K562 (cell line): ENCODE data around the gene G6PC3. TPM values are rescaled to one million over a fixed set of nuclear protein-coding genes. Genes with fewer than 3 reads are reported as not detected.

Experiments used
- BRF1 ChIP-seq: IDR thresholded peaks from 3 replicates; pipeline ENCODE4 v1.6.1; 2011; ENCODE audit warnings: borderline replicate concordance, mild to moderate bottlenecking; ENCODE audit not compliant: insufficient read length; ENCODE audit errors: extremely low read depth
- FOXJ2 ChIP-seq: fragments of 200-800 bp; sonication (Bioruptor generic); IDR thresholded peaks from 2 replicates; pipeline ENCODE4 v1.6.1; 2016; ENCODE audit warnings: missing genetic modification characterization, missing compliant biosample characterization
- MCM3 ChIP-seq: fragments of 450-650 bp; IDR thresholded peaks from 2 replicates; pipeline ENCODE4 v1.6.1; 2016
- NR1H2 ChIP-seq: sonication (generic); formaldehyde crosslinking; IDR thresholded peaks from 2 replicates; pipeline ENCODE4 v1.4.0; 2020; ENCODE audit warnings: mild to moderate bottlenecking, missing genetic modification reagents
- YY1 ChIP-seq, 3 experiments: IDR thresholded peaks; 2 replicates each; pipeline ENCODE4 v1.6.1; 2011; ENCODE audit warnings: low read length in 2 of 3, mild to moderate bottlenecking in 2 of 3, moderate library complexity in 2 of 3, borderline replicate concordance in 1 of 3, control low read depth in 1 of 3, low read depth in 1 of 3; ENCODE audit not compliant: insufficient read depth in 3 of 3, insufficient replicate concordance in 2 of 3, control insufficient read depth in 1 of 3, insufficient read length in 1 of 3; ENCODE audit errors: extremely low read depth in 1 of 3
- ZBTB12 ChIP-seq: fragments of 250-450 bp; sonication (Bioruptor Pico); IDR thresholded peaks from 2 replicates; pipeline ENCODE4 v1.4.0; 2020
- ZNF707 ChIP-seq: fragments of 250-450 bp; sonication (Bioruptor Pico); conservative IDR thresholded peaks from 2 replicates; pipeline ENCODE4 v1.8.0; 2022; ENCODE audit warnings: inconsistent platforms, mild to moderate bottlenecking, moderate library complexity
- polyA plus RNA-seq, 8 experiments: library from polyadenylated mRNA; depleted of rRNA in 4 of 8; stranded (reverse) in 5 of 8; unstranded in 3 of 8; fragments of >200 nt; fragmentation: Nextera tagmentation in 2 of 8; fragmentation: Illumina TruSeq in 1 of 8; extraction: Ambion mirVana in 2 of 8; extraction: Trizol in 1 of 8; gene quantifications; 2 replicates each; pipeline versions ENCODE4 v1.2.1 to v1.2.3, GENCODE V29; 2011 to 2014; ENCODE audit warnings: inconsistent platforms in 1 of 8, missing spikeins in 1 of 8
- total RNA-seq, 7 experiments: library from RNA; depleted of rRNA in 6 of 7; stranded (reverse); fragments of >200 nt in 6 of 7; fragmentation: Illumina TruSeq in 2 of 7; extraction: Trizol in 2 of 7; gene quantifications; 2 replicates each; pipeline versions ENCODE4 v1.2.1 to v1.2.3, GENCODE V29; 2011 to 2021; ENCODE audit warnings: low replicate concordance in 1 of 7
- TF ChIP-seq, protein P1 (sequence below): fragments of 450-650 bp; IDR thresholded peaks from 2 replicates; pipeline ENCODE4 v1.6.1; 2016; ENCODE audit warnings: mild to moderate bottlenecking
- TF ChIP-seq, protein P2 (sequence below): fragments of 450-650 bp; IDR thresholded peaks from 2 replicates; pipeline ENCODE4 v1.7.1; 2018; ENCODE audit warnings: mild to moderate bottlenecking, low read depth; ENCODE audit not compliant: partially characterized antibody
- TF ChIP-seq, protein P3 (sequence below): fragments of 450-650 bp; IDR thresholded peaks from 2 replicates; pipeline ENCODE4 v1.6.1; 2016
- TF ChIP-seq, protein P4 (sequence below): fragments of 450-650 bp; formaldehyde crosslinking; IDR thresholded peaks from 2 replicates; pipeline ENCODE4 v1.4.0; 2022; ENCODE audit warnings: missing genetic modification characterization
- TF ChIP-seq, protein P5 (sequence below): fragments of 450-650 bp; conservative IDR thresholded peaks from 2 replicates; pipeline ENCODE4 v1.6.1; 2016; ENCODE audit warnings: missing genetic modification characterization, low read depth, mild to moderate bottlenecking, missing compliant biosample characterization, moderate library complexity
- TF ChIP-seq, protein P6 (sequence below): fragments of 450-650 bp; IDR thresholded peaks from one replicate; pipeline ENCODE4 v1.6.1; 2018; ENCODE audit warnings: mild to moderate bottlenecking, moderate library complexity; ENCODE audit not compliant: partially characterized antibody

The G6PC3 gene
- total and polyA plus RNA-seq, 9 of the 15 experiments (the other 6 are each of a cell fraction or from before 2014, with no cell fraction given): 10.4 to 57.8 (median 31.1) TPM

DNA sequence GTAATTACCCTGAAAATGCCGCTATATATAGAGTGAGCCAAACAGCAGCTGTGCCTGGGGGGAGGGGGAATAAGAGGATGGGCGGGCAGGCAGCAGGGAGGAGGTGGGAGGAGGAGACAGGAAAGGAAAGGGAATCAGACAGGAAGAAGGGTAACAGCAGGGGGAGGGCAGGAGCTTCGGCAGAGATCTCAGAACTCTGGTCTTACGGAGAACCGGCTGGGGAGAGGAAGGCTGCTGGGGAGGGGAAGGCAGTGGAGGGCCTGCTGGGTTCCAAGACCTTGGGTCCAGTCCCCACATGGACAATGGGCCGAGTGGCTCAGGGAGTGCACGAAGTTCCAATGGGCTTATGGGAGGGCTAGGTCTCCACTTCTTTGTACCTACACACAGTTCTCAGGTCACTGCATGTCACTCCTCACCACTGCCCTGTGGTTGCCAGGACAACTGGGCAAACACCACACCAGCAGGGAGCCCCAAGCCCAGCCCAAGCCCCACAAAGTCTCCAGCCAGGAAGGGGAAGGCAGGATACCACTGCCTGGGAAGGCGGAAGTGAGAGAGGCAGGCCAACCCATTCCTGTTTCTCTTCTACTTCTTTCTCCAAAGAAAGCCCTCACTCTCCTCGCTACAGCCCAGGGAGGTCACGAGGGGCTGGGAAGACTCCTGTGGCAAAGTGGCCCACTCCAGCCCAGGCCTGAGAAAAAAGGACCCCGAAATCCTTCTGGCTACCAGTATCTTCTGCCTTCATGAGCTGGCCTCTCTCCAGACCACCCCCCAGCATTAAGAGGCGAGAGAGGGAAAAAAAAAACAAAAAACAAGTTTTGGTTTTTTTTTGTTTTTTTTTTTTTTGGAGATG lies 25.3 kb downstream of the G6PC3 start (continued):
- TF ChIP-seq, protein P1, sequence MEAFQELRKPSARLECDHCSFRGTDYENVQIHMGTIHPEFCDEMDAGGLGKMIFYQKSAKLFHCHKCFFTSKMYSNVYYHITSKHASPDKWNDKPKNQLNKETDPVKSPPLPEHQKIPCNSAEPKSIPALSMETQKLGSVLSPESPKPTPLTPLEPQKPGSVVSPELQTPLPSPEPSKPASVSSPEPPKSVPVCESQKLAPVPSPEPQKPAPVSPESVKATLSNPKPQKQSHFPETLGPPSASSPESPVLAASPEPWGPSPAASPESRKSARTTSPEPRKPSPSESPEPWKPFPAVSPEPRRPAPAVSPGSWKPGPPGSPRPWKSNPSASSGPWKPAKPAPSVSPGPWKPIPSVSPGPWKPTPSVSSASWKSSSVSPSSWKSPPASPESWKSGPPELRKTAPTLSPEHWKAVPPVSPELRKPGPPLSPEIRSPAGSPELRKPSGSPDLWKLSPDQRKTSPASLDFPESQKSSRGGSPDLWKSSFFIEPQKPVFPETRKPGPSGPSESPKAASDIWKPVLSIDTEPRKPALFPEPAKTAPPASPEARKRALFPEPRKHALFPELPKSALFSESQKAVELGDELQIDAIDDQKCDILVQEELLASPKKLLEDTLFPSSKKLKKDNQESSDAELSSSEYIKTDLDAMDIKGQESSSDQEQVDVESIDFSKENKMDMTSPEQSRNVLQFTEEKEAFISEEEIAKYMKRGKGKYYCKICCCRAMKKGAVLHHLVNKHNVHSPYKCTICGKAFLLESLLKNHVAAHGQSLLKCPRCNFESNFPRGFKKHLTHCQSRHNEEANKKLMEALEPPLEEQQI: no peak
- TF ChIP-seq, protein P2, sequence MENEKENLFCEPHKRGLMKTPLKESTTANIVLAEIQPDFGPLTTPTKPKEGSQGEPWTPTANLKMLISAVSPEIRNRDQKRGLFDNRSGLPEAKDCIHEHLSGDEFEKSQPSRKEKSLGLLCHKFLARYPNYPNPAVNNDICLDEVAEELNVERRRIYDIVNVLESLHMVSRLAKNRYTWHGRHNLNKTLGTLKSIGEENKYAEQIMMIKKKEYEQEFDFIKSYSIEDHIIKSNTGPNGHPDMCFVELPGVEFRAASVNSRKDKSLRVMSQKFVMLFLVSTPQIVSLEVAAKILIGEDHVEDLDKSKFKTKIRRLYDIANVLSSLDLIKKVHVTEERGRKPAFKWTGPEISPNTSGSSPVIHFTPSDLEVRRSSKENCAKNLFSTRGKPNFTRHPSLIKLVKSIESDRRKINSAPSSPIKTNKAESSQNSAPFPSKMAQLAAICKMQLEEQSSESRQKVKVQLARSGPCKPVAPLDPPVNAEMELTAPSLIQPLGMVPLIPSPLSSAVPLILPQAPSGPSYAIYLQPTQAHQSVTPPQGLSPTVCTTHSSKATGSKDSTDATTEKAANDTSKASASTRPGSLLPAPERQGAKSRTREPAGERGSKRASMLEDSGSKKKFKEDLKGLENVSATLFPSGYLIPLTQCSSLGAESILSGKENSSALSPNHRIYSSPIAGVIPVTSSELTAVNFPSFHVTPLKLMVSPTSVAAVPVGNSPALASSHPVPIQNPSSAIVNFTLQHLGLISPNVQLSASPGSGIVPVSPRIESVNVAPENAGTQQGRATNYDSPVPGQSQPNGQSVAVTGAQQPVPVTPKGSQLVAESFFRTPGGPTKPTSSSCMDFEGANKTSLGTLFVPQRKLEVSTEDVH: no peak
- TF ChIP-seq MCM3: no peak
- no peak for TF ChIP-seq ZNF707 (CRISPR knock-in tag)
- TF ChIP-seq FOXJ2 (tag): 0 out of 2 replicates have a peak, but pooled peaks have one; percentile 35
- TF ChIP-seq, protein P3, sequence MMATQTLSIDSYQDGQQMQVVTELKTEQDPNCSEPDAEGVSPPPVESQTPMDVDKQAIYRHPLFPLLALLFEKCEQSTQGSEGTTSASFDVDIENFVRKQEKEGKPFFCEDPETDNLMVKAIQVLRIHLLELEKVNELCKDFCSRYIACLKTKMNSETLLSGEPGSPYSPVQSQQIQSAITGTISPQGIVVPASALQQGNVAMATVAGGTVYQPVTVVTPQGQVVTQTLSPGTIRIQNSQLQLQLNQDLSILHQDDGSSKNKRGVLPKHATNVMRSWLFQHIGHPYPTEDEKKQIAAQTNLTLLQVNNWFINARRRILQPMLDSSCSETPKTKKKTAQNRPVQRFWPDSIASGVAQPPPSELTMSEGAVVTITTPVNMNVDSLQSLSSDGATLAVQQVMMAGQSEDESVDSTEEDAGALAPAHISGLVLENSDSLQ: peak; percentile 76
- TF ChIP-seq, protein P4, sequence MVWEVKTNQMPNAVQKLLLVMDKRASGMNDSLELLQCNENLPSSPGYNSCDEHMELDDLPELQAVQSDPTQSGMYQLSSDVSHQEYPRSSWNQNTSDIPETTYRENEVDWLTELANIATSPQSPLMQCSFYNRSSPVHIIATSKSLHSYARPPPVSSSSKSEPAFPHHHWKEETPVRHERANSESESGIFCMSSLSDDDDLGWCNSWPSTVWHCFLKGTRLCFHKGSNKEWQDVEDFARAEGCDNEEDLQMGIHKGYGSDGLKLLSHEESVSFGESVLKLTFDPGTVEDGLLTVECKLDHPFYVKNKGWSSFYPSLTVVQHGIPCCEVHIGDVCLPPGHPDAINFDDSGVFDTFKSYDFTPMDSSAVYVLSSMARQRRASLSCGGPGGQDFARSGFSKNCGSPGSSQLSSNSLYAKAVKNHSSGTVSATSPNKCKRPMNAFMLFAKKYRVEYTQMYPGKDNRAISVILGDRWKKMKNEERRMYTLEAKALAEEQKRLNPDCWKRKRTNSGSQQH: no peak
- TF ChIP-seq YY1 (IDR thresholded peaks at IDR 0.05; ENCODE audit: borderline replicate concordance in 1 of 3, control insufficient read depth in 1 of 3, extremely low read depth in 1 of 3, insufficient read depth in 3 of 3, insufficient read length in 1 of 3, insufficient replicate concordance in 2 of 3, low read depth in 1 of 3, low read length in 2 of 3): peak in 1 of 3 experiments; percentile 19
- no peak for TF ChIP-seq BRF1
- TF ChIP-seq, protein P5, sequence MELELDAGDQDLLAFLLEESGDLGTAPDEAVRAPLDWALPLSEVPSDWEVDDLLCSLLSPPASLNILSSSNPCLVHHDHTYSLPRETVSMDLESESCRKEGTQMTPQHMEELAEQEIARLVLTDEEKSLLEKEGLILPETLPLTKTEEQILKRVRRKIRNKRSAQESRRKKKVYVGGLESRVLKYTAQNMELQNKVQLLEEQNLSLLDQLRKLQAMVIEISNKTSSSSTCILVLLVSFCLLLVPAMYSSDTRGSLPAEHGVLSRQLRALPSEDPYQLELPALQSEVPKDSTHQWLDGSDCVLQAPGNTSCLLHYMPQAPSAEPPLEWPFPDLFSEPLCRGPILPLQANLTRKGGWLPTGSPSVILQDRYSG (tag): no peak
- TF ChIP-seq, protein P6, sequence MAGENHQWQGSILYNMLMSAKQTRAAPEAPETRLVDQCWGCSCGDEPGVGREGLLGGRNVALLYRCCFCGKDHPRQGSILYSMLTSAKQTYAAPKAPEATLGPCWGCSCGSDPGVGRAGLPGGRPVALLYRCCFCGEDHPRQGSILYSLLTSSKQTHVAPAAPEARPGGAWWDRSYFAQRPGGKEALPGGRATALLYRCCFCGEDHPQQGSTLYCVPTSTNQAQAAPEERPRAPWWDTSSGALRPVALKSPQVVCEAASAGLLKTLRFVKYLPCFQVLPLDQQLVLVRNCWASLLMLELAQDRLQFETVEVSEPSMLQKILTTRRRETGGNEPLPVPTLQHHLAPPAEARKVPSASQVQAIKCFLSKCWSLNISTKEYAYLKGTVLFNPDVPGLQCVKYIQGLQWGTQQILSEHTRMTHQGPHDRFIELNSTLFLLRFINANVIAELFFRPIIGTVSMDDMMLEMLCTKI: no peak
- TF ChIP-seq ZBTB12 (CRISPR knock-in tag): no peak
- TF ChIP-seq NR1H2 (CRISPR knock-in tag): no peak
